Activated T-cell treated with anti-CD3 and anti-CD28 coated beads for 4 hours (primary cell): Measurements from ENCODE around the gene PCSK6.
"Not testable (repeated sequence)": the region's sequence is repeated elsewhere in the genome, so short reads cannot be mapped to it uniquely, and the experiment has no call there.

Source experiments
- DNase-seq: peaks from one replicate; pipeline ENCODE4 v3.0.0-alpha.2; 2020

PCSK6 gene

GRCh38 chr15:101296418-101297405 lies 192.8 kb downstream of the PCSK6 start:
- DNase-seq, result no peak

- DNase-seq, result no peak
Observed at GRCh38 chr15:101295607-101296161, 193.8 kb downstream of the PCSK6 start.

- DNase-seq, result peak; percentile 94
Observed at GRCh38 chr15:101294731-101295606, 194.5 kb downstream of the PCSK6 start, which contains the start of gene SNRPA1. TSS of gene SNRPA1 (minus strand) at chr15:101295248. CDS start at chr15:101295178, 70 bp downstream.

- no peak for DNase-seq
Observed at GRCh38 chr15:101293122-101293521, 196.4 kb downstream of the PCSK6 start.

- DNase-seq, result no peak
Observed at GRCh38 chr15:101288905-101289513, 200.5 kb downstream of the PCSK6 start.

GRCh38 chr15:101287342-101287741 lies 202.2 kb downstream of the PCSK6 start:
- DNase-seq, result not testable (repeated sequence)

GRCh38 chr15:101286471-101287114 lies 202.9 kb downstream of the PCSK6 start:
- no peak for DNase-seq

GRCh38 chr15:101283931-101284330 lies 205.6 kb downstream of the PCSK6 start:
- DNase-seq, result no peak

GRCh38 chr15:101280007-101280406 lies 209.5 kb downstream of the PCSK6 start:
- DNase-seq, result no peak

- no peak for DNase-seq
Observed at GRCh38 chr15:101277943-101278564, 211.5 kb downstream of the PCSK6 start.

GRCh38 chr15:101277038-101277822 lies 212.3 kb downstream of the PCSK6 start, which contains the start of gene SELENOS:
TSS of gene SELENOS (minus strand) at chr15:101277485. CDS start at chr15:101277417, 68 bp downstream.
- DNase-seq, result peak; percentile 84

- no peak for DNase-seq
Observed at GRCh38 chr15:101276501-101277037, 212.9 kb downstream of the PCSK6 start.

- no peak for DNase-seq
Observed at GRCh38 chr15:101275018-101275417, 214.5 kb downstream of the PCSK6 start.

- no peak for DNase-seq
Observed at GRCh38 chr15:101273534-101273933, 216.0 kb downstream of the PCSK6 start.

- no peak for DNase-seq
Observed at GRCh38 chr15:101272584-101272983, 216.9 kb downstream of the PCSK6 start.

GRCh38 chr15:101269479-101270223 lies 219.9 kb downstream of the PCSK6 start:
- DNase-seq, result no peak

GRCh38 chr15:101267320-101268104 lies 222.0 kb downstream of the PCSK6 start:
- DNase-seq, result no peak

GRCh38 chr15:101266787-101267186 lies 222.7 kb downstream of the PCSK6 start:
- no peak for DNase-seq

- DNase-seq, result no peak
Observed at GRCh38 chr15:101266034-101266433, 223.5 kb downstream of the PCSK6 start.
